ENCODE data around the gene COPRS. TPM values are rescaled to one million over a fixed set of nuclear protein-coding genes. Genes with fewer than 3 reads are reported as not detected.

COPRS gene
- total RNA-seq, 1 experiment from 2014 or later, result 52.4 TPM

- Histone ChIP-seq H3K9me3 (ENCODE audit: control insufficient read depth in 1 of 2, insufficient read depth in 1 of 2, low read depth in 1 of 2, low read length in 2 of 2) (no peaks in the 10 kb centered on the region), H3K4me1 (ENCODE audit: control insufficient read depth in 1 of 2, insufficient read depth in 2 of 2, low read length in 2 of 2) (peaks cover 0 to 7% of the 10 kb centered on the region in 2 experiments; a peak in 1 of 4 replicates), H3K9me2 (ENCODE audit: insufficient read depth) (no peaks in the 10 kb centered on the region), H4K20me1 (ENCODE audit: insufficient read depth) (no peaks in the 10 kb centered on the region), H2AFZ (ENCODE audit: low read depth, low read length, poor library complexity, severe bottlenecking) (no peak overlapping the region), H3K4me2 (ENCODE audit: low read length) (no peak overlapping the region), H3K27me3 (ENCODE audit: insufficient read depth, low read length) (no peaks in the 10 kb centered on the region), H3K9ac (ENCODE audit: low read length) (no peak overlapping the region), H3K27ac (ENCODE audit: low read depth, low read length) (no peak overlapping the region), H3K4me3 (replicated peaks in 1 of 2; ENCODE audit: low read depth in 1 of 2, low read length in 2 of 2) (no peak overlapping the region), H3K36me3 (ENCODE audit: control insufficient read depth in 1 of 2, insufficient read depth in 2 of 2, low read length in 2 of 2) (no peaks in the 10 kb centered on the region), H3K79me2 (ENCODE audit: insufficient read depth, low read length) (no peaks in the 10 kb centered on the region)
- CTCF ChIA-PET, result no interaction called here
- no TSS peak for BruUV-seq (replicated peaks)
- TF ChIP-seq YY1 (IDR thresholded peaks at IDR 0.05; ENCODE audit: extremely low read depth, insufficient replicate concordance, low read depth, low read length) (no peak), ZNF274 (IDR thresholded peaks at IDR 0.05; ENCODE audit: low read depth, low read length) (no peak), POLR2A (IDR thresholded peaks at IDR 0.05; ENCODE audit: borderline replicate concordance, extremely low read depth, insufficient read depth, insufficient read length) (no peak), ATF3 (IDR thresholded peaks at IDR 0.05) (no peak), POLR2AphosphoS5 (IDR thresholded peaks at IDR 0.05; ENCODE audit: low read depth, low read length) (no peak), CBX3 (IDR thresholded peaks at IDR 0.05; ENCODE audit: low read depth) (no peak), JUND (IDR thresholded peaks at IDR 0.05) (no peak), EGR1 (IDR thresholded peaks at IDR 0.05; ENCODE audit: low read depth) (no peak), SP1 (IDR thresholded peaks at IDR 0.05; ENCODE audit: low read depth) (no peak), ELF1 (IDR thresholded peaks at IDR 0.05; ENCODE audit: borderline replicate concordance, low read depth) (no peak), REST (IDR thresholded peaks at IDR 0.05; ENCODE audit: low read depth) (no peak), CEBPB (IDR thresholded peaks at IDR 0.05; ENCODE audit: low read depth) (no peak), SRF (IDR thresholded peaks at IDR 0.05; ENCODE audit: low read depth) (no peak), RAD21 (IDR thresholded peaks at IDR 0.05; ENCODE audit: low read depth) (no peak), EZH2 (IDR thresholded peaks at IDR 0.05) (no peak), MAX (IDR thresholded peaks at IDR 0.05) (no peak), ZFX (IDR thresholded peaks at IDR 0.05) (no peak), CTCF (IDR thresholded peaks at IDR 0.05 in 2 of 3, conservative IDR thresholded peaks at IDR 0.05 in 1 of 3; ENCODE audit: borderline replicate concordance in 1 of 3, insufficient read depth in 1 of 3, low read depth in 2 of 3, low read length in 2 of 3) (no peak), SIN3A (IDR thresholded peaks at IDR 0.05; ENCODE audit: low read depth) (no peak), EZH2phosphoT487 (IDR thresholded peaks at IDR 0.05; ENCODE audit: borderline replicate concordance) (no peak)
- POLR2A ChIA-PET, result interaction anchor here (0.7 kb wide), 1 partner anchor 308 kb away, joined by 3 read pairs; no protein-coding TSS in a partner anchor
- RAD21 ChIA-PET (ENCODE audit: low non-redundant PET in 1 of 2, low total read pairs in 2 of 2, uncharacterized antibody in 2 of 2, unreplicated experiment in 2 of 2), result no interaction called here
- intact Hi-C loops (cut with micrococcal nuclease), result no loop called here
- no peak for DNase-seq (ENCODE audit: low read depth, low spot score)
- no peak for ATAC-seq
Observed at GRCh38 chr17:31823014-31823413, 36.0 kb downstream of the COPRS start.
